K562 (cell line): ENCODE measurements around the gene CS. TPM values are rescaled to one million over a fixed set of nuclear protein-coding genes. Genes with fewer than 3 reads are reported as not detected.

ENCODE experiments used
- BRF1 ChIP-seq: IDR thresholded peaks from 3 replicates; pipeline ENCODE4 v1.6.1; 2011; ENCODE audit warnings: borderline replicate concordance, mild to moderate bottlenecking; ENCODE audit not compliant: insufficient read length; ENCODE audit errors: extremely low read depth
- C11orf30 ChIP-seq: fragments of 450-650 bp; IDR thresholded peaks from 2 replicates; pipeline ENCODE4 v1.6.1; 2016; ENCODE audit warnings: low read depth, mild to moderate bottlenecking
- EHMT2 ChIP-seq: fragments of 450-650 bp; IDR thresholded peaks from 2 replicates; pipeline ENCODE4 v1.6.1; 2018; ENCODE audit warnings: antibody characterized with exemption
- EWSR1 ChIP-seq: fragments of 450-650 bp; IDR thresholded peaks from 2 replicates; pipeline ENCODE4 v1.6.1; 2018; ENCODE audit warnings: borderline replicate concordance, mild to moderate bottlenecking, low read depth, moderate library complexity; ENCODE audit not compliant: partially characterized antibody
- JUND ChIP-seq, 2 experiments: IDR thresholded peaks; 2 replicates in 1 of 2; 3 replicates in 1 of 2; pipeline ENCODE4 v1.6.1; 2011; ENCODE audit warnings: borderline replicate concordance in 2 of 2, low read depth in 2 of 2, low read length in 2 of 2, improper control_type of control experiment in 1 of 2, missing biosample characterization in 1 of 2, missing genetic modification characterization in 1 of 2, missing genetic modification reagents in 1 of 2
- L3MBTL2 ChIP-seq: fragments of 450-650 bp; IDR thresholded peaks from 2 replicates; pipeline ENCODE4 v1.6.1; 2016; ENCODE audit warnings: mild to moderate bottlenecking, moderate library complexity
- LEF1 ChIP-seq: fragments of 450-650 bp; IDR thresholded peaks from 2 replicates; pipeline ENCODE4 v1.6.1; 2016; ENCODE audit warnings: mild to moderate bottlenecking
- SIRT6 ChIP-seq: IDR thresholded peaks from one replicate; pipeline ENCODE4 v1.6.1; 2012; ENCODE audit warnings: low read depth, mild to moderate bottlenecking, control low read depth, inconsistent platforms, low read length, moderate library complexity
- ZNF551 ChIP-seq: fragments of 250-450 bp; sonication (Bioruptor Pico); IDR thresholded peaks from 2 replicates; pipeline ENCODE4 v1.5.0; 2021; ENCODE audit warnings: mild to moderate bottlenecking, moderate library complexity
- polyA plus RNA-seq, 8 experiments: library from polyadenylated mRNA; depleted of rRNA in 4 of 8; stranded (reverse) in 5 of 8; unstranded in 3 of 8; fragments of >200 nt; fragmentation: Nextera tagmentation in 2 of 8; fragmentation: Illumina TruSeq in 1 of 8; extraction: Ambion mirVana in 2 of 8; extraction: Trizol in 1 of 8; gene quantifications; 2 replicates each; pipeline versions ENCODE4 v1.2.1 to v1.2.3, GENCODE V29; 2011 to 2014; ENCODE audit warnings: inconsistent platforms in 1 of 8, missing spikeins in 1 of 8
- total RNA-seq, 7 experiments: library from RNA; depleted of rRNA in 6 of 7; stranded (reverse); fragments of >200 nt in 6 of 7; fragmentation: Illumina TruSeq in 2 of 7; extraction: Trizol in 2 of 7; gene quantifications; 2 replicates each; pipeline versions ENCODE4 v1.2.1 to v1.2.3, GENCODE V29; 2011 to 2021; ENCODE audit warnings: low replicate concordance in 1 of 7
- TF ChIP-seq, protein P1 (sequence below): fragments of 250-450 bp; sonication (Bioruptor Pico); IDR thresholded peaks from 2 replicates; pipeline ENCODE4 v1.4.0; 2020
- TF ChIP-seq, protein P2 (sequence below): fragments of 450-650 bp; IDR thresholded peaks from 2 replicates; pipeline ENCODE4 v1.6.1; 2016; ENCODE audit warnings: borderline replicate concordance
- TF ChIP-seq, protein P3 (sequence below): IDR thresholded peaks from 3 replicates; pipeline ENCODE4 v1.6.1; 2011; ENCODE audit warnings: borderline replicate concordance, mild to moderate bottlenecking, moderate library complexity; ENCODE audit not compliant: insufficient read length; ENCODE audit errors: extremely low read depth

Gene CS
- total and polyA plus RNA-seq, 9 of the 15 experiments (the other 6 are each of a cell fraction or from before 2014, with no cell fraction given): 99.9 to 390 (median 149) TPM

GRCh38 chr12:56333679-56334489 lies 33.8 kb upstream of the CS start, which contains the start of gene PAN2 (continued):
- TF ChIP-seq, protein P1, sequence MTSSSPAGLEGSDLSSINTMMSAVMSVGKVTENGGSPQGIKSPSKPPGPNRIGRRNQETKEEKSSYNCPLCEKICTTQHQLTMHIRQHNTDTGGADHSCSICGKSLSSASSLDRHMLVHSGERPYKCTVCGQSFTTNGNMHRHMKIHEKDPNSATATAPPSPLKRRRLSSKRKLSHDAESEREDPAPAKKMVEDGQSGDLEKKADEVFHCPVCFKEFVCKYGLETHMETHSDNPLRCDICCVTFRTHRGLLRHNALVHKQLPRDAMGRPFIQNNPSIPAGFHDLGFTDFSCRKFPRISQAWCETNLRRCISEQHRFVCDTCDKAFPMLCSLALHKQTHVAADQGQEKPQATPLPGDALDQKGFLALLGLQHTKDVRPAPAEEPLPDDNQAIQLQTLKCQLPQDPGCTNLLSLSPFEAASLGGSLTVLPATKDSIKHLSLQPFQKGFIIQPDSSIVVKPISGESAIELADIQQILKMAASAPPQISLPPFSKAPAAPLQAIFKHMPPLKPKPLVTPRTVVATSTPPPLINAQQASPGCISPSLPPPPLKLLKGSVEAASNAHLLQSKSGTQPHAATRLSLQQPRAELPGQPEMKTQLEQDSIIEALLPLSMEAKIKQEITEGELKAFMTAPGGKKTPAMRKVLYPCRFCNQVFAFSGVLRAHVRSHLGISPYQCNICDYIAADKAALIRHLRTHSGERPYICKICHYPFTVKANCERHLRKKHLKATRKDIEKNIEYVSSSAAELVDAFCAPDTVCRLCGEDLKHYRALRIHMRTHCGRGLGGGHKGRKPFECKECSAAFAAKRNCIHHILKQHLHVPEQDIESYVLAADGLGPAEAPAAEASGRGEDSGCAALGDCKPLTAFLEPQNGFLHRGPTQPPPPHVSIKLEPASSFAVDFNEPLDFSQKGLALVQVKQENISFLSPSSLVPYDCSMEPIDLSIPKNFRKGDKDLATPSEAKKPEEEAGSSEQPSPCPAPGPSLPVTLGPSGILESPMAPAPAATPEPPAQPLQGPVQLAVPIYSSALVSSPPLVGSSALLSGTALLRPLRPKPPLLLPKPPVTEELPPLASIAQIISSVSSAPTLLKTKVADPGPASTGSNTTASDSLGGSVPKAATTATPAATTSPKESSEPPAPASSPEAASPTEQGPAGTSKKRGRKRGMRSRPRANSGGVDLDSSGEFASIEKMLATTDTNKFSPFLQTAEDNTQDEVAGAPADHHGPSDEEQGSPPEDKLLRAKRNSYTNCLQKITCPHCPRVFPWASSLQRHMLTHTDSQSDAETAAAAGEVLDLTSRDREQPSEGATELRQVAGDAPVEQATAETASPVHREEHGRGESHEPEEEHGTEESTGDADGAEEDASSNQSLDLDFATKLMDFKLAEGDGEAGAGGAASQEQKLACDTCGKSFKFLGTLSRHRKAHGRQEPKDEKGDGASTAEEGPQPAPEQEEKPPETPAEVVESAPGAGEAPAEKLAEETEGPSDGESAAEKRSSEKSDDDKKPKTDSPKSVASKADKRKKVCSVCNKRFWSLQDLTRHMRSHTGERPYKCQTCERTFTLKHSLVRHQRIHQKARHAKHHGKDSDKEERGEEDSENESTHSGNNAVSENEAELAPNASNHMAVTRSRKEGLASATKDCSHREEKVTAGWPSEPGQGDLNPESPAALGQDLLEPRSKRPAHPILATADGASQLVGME: no peak
- TF ChIP-seq, protein P2, sequence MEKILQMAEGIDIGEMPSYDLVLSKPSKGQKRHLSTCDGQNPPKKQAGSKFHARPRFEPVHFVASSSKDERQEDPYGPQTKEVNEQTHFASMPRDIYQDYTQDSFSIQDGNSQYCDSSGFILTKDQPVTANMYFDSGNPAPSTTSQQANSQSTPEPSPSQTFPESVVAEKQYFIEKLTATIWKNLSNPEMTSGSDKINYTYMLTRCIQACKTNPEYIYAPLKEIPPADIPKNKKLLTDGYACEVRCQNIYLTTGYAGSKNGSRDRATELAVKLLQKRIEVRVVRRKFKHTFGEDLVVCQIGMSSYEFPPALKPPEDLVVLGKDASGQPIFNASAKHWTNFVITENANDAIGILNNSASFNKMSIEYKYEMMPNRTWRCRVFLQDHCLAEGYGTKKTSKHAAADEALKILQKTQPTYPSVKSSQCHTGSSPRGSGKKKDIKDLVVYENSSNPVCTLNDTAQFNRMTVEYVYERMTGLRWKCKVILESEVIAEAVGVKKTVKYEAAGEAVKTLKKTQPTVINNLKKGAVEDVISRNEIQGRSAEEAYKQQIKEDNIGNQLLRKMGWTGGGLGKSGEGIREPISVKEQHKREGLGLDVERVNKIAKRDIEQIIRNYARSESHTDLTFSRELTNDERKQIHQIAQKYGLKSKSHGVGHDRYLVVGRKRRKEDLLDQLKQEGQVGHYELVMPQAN: 0 out of 2 replicates have a peak, but pooled peaks have one; percentile 4
- TF ChIP-seq EWSR1: no peak
- peak; percentile 80 for TF ChIP-seq C11orf30
- no peak; the same call in none of the 2 replicates for TF ChIP-seq JUND (IDR thresholded peaks at IDR 0.05; ENCODE audit: borderline replicate concordance, low read depth, low read length)
- TF ChIP-seq JUND (tag; IDR thresholded peaks at IDR 0.05; ENCODE audit: borderline replicate concordance, low read depth, low read length): peak; percentile 53; the same call in 1 of the 3 replicates
- TF ChIP-seq LEF1: no peak
- no peak for TF ChIP-seq BRF1
- TF ChIP-seq EHMT2: no peak
- TF ChIP-seq L3MBTL2: peak; percentile 91
- no peak for TF ChIP-seq ZNF551 (CRISPR knock-in tag)
- TF ChIP-seq, protein P3, sequence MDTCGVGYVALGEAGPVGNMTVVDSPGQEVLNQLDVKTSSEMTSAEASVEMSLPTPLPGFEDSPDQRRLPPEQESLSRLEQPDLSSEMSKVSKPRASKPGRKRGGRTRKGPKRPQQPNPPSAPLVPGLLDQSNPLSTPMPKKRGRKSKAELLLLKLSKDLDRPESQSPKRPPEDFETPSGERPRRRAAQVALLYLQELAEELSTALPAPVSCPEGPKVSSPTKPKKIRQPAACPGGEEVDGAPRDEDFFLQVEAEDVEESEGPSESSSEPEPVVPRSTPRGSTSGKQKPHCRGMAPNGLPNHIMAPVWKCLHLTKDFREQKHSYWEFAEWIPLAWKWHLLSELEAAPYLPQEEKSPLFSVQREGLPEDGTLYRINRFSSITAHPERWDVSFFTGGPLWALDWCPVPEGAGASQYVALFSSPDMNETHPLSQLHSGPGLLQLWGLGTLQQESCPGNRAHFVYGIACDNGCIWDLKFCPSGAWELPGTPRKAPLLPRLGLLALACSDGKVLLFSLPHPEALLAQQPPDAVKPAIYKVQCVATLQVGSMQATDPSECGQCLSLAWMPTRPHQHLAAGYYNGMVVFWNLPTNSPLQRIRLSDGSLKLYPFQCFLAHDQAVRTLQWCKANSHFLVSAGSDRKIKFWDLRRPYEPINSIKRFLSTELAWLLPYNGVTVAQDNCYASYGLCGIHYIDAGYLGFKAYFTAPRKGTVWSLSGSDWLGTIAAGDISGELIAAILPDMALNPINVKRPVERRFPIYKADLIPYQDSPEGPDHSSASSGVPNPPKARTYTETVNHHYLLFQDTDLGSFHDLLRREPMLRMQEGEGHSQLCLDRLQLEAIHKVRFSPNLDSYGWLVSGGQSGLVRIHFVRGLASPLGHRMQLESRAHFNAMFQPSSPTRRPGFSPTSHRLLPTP: no peak
- TF ChIP-seq SIRT6: no peak
